HG02642 (cell line): ENCODE results near the gene TOX3.

Experiments
- ATAC-seq: cut with Tn5 transposase; IDR thresholded peaks from one replicate; pipeline ENCODE4 v1.9.1; 2021; ENCODE audit warnings: mild to moderate bottlenecking; ENCODE audit not compliant: unreplicated experiment, poor library complexity

Gene TOX3

GRCh38 chr16:52496051-52496876 is 50.7 kb downstream of the TOX3 start:
- ATAC-seq, result no peak

GRCh38 chr16:52494621-52495020 is 52.3 kb downstream of the TOX3 start:
- no peak for ATAC-seq

GRCh38 chr16:52494145-52494544 is 52.8 kb downstream of the TOX3 start:
- ATAC-seq, result no peak

- no peak for ATAC-seq
Observed at GRCh38 chr16:52492789-52493357, 54.1 kb downstream of the TOX3 start.

GRCh38 chr16:52491216-52491615 is 55.7 kb downstream of the TOX3 start:
- no peak for ATAC-seq

GRCh38 chr16:52489894-52490293 is 57.0 kb downstream of the TOX3 start:
- ATAC-seq, result no peak

- ATAC-seq, result no peak
Observed at GRCh38 chr16:52488837-52489289, 58.1 kb downstream of the TOX3 start.

- ATAC-seq, result no peak
Observed at GRCh38 chr16:52487849-52488457, 59.0 kb downstream of the TOX3 start.

- no peak for ATAC-seq
Observed at GRCh38 chr16:52480237-52480636, 66.7 kb downstream of the TOX3 start.

GRCh38 chr16:52476111-52476510 is 70.8 kb downstream of the TOX3 start:
- ATAC-seq, result no peak

GRCh38 chr16:52474679-52475078 is 72.3 kb downstream of the TOX3 start:
- no peak for ATAC-seq

GRCh38 chr16:52473096-52473495 is 73.8 kb downstream of the TOX3 start:
- no peak for ATAC-seq

- ATAC-seq, result no peak
Observed at GRCh38 chr16:52471650-52472370, 75.1 kb downstream of the TOX3 start.

- no peak for ATAC-seq
Observed at GRCh38 chr16:52470585-52470984, 76.4 kb downstream of the TOX3 start.

GRCh38 chr16:52469775-52470174 is 77.2 kb downstream of the TOX3 start:
- ATAC-seq, result no peak

- ATAC-seq, result no peak
Observed at GRCh38 chr16:52469091-52469490, 77.9 kb downstream of the TOX3 start.

- ATAC-seq, result no peak
Observed at GRCh38 chr16:52467753-52468152, 79.2 kb downstream of the TOX3 start.

GRCh38 chr16:52466994-52467393 is 79.9 kb downstream of the TOX3 start:
- ATAC-seq, result no peak

- no peak for ATAC-seq
Observed at GRCh38 chr16:52465711-52466267, 81.2 kb downstream of the TOX3 start.

- ATAC-seq, result no peak
Observed at GRCh38 chr16:52463904-52464303, 83.0 kb downstream of the TOX3 start.

- ATAC-seq, result no peak
Observed at GRCh38 chr16:52462816-52463215, 84.1 kb downstream of the TOX3 start.
